SK-N-MC (cell line): ENCODE results near the gene SPATC1L.
"Not testable (repeated sequence)": the region's sequence is repeated elsewhere in the genome, so short reads cannot be mapped to it uniquely, and the experiment has no call there.

Experiments
- DNase-seq: peaks from one replicate; pipeline ENCODE4 v3.0.0-alpha.2; 2011; ENCODE audit warnings: low read depth, low spot score
- H3K27ac ChIP-seq: fragments of 200-600 bp; sonication (generic); 2 replicates; pipeline ENCODE4 v1.5.1; 2016; ENCODE audit warnings: mixed run types
- H3K36me3 ChIP-seq: fragments of 200-600 bp; sonication (generic); 2 replicates; pipeline ENCODE4 v1.6.1; 2017; ENCODE audit warnings: antibody characterized with exemption, low read length, mixed read lengths; ENCODE audit not compliant: insufficient read depth
- H3K4me3 ChIP-seq: fragments of 200-600 bp; sonication (generic); 2 replicates; pipeline ENCODE4 v1.5.1; 2016
- H3K9ac ChIP-seq: fragments of 200-600 bp; sonication (generic); 2 replicates; pipeline ENCODE4 v1.8.0; 2017; ENCODE audit warnings: mixed run types, mixed read lengths; ENCODE audit not compliant: insufficient read length
- H3K9me3 ChIP-seq: fragments of 200-600 bp; sonication (generic); 2 replicates; pipeline ENCODE4 v1.6.1; 2017; ENCODE audit warnings: low read depth, mild to moderate bottlenecking, antibody characterized with exemption, low read length, moderate library complexity, mixed read lengths
- EZH2 ChIP-seq: fragments of 200-600 bp; sonication (generic); IDR thresholded peaks from one replicate; pipeline ENCODE4 v1.6.1; 2017; ENCODE audit warnings: antibody characterized with exemption
- FOXP2 ChIP-seq: optimal IDR thresholded peaks from 2 replicates; pipeline ENCODE3; 2011; ENCODE audit warnings: mild to moderate bottlenecking, moderate library complexity; ENCODE audit not compliant: insufficient read depth; ENCODE audit errors: extremely low read length, control extremely low read depth
- POLR2AphosphoS5 ChIP-seq: IDR thresholded peaks from 2 replicates; pipeline ENCODE4 v1.6.1; 2012; ENCODE audit warnings: mild to moderate bottlenecking, low read depth, low read length, borderline replicate concordance

The SPATC1L gene

GRCh38 chr21:46189213-46189958 lies 5.1 kb upstream of the SPATC1L start:
- Histone ChIP-seq H3K4me3 (no peak overlapping the region), H3K9ac (no peak overlapping the region), H3K9me3 (no peaks in the 10 kb centered on the region), H3K36me3 (peaks cover 52% of the 10 kb centered on the region; the same call in 1 of the 2 replicates), H3K27ac (peak overlapping the region; percentile 40; the same call in 1 of the 2 replicates)
- TF ChIP-seq EZH2: no peak
- TF ChIP-seq POLR2AphosphoS5: no peak
- no peak for TF ChIP-seq FOXP2
- DNase-seq: no peak

GRCh38 chr21:46188226-46189212 lies 4.3 kb upstream of the SPATC1L start:
- peaks cover 44% of the 10 kb centered on the region; the same call in 1 of the 2 replicates for H3K36me3 ChIP-seq
- peak overlapping the region; percentile 65; the same call in 1 of the 2 replicates for H3K27ac ChIP-seq
- H3K9me3 ChIP-seq: no peaks in the 10 kb centered on the region
- no peak overlapping the region for H3K4me3 ChIP-seq
- TF ChIP-seq POLR2AphosphoS5 (no peak), EZH2 (no peak), FOXP2 (no peak)
- no peak for DNase-seq
- no peak overlapping the region for H3K9ac ChIP-seq

- Histone ChIP-seq H3K9me3 (no peaks in the 10 kb centered on the region), H3K27ac (no peak overlapping the region), H3K36me3 (peaks cover 39% of the 10 kb centered on the region; the same call in 1 of the 2 replicates), H3K9ac (no peak overlapping the region), H3K4me3 (no peak overlapping the region)
- no peak for DNase-seq
- TF ChIP-seq FOXP2 (no peak), POLR2AphosphoS5 (no peak), EZH2 (no peak)
Observed at GRCh38 chr21:46187814-46188213, 3.6 kb upstream of the SPATC1L start.

- Histone ChIP-seq H3K36me3 (peaks cover 35% of the 10 kb centered on the region; the same call in 1 of the 2 replicates), H3K4me3 (no peak overlapping the region), H3K9me3 (no peaks in the 10 kb centered on the region), H3K9ac (no peak overlapping the region), H3K27ac (no peak overlapping the region)
- no peak for DNase-seq
- TF ChIP-seq FOXP2: no peak
- TF ChIP-seq POLR2AphosphoS5: no peak
- no peak for TF ChIP-seq EZH2
Observed at GRCh38 chr21:46187261-46187660, 3.0 kb upstream of the SPATC1L start.

- Histone ChIP-seq H3K9ac (peak overlapping the region; percentile 72), H3K27ac (peak overlapping the region; percentile 76; the same call in 1 of the 2 replicates), H3K4me3 (peak overlapping the region; percentile 100), H3K9me3 (no peaks in the 10 kb centered on the region), H3K36me3 (peaks cover 22% of the 10 kb centered on the region; the same call in 1 of the 2 replicates)
- no peak for DNase-seq
- TF ChIP-seq EZH2 (no peak), POLR2AphosphoS5 (no peak), FOXP2 (no peak)
Observed at GRCh38 chr21:46185716-46186115, 1.5 kb upstream of the SPATC1L start.

- Histone ChIP-seq H3K9me3 (no peaks in the 10 kb centered on the region), H3K36me3 (peaks cover 17% of the 10 kb centered on the region; the same call in 1 of the 2 replicates), H3K4me3 (peak overlapping the region; percentile 100), H3K27ac (peak overlapping the region; percentile 76; the same call in 1 of the 2 replicates), H3K9ac (peak overlapping the region; percentile 72)
- TF ChIP-seq FOXP2 (no peak), POLR2AphosphoS5 (peak; percentile 44; the same call in 1 of the 2 replicates)
- DNase-seq: peak; percentile 53
Observed at GRCh38 chr21:46184625-46185555, 631 bp upstream of the SPATC1L start.

- not testable (repeated sequence) for H3K9ac ChIP-seq, H3K27ac ChIP-seq, DNase-seq, H3K9me3 ChIP-seq, H3K36me3 ChIP-seq
- H3K4me3 ChIP-seq: peak overlapping the region; percentile 100
Observed at GRCh38 chr21:46183337-46183909, 836 bp downstream of the SPATC1L start.
